ENCODE measurements around the gene TBC1D19.

Gene TBC1D19

GRCh38 chr4:26785810-26786209 lies 201.9 kb downstream of the TBC1D19 start:
- TF ChIP-seq, protein P1, sequence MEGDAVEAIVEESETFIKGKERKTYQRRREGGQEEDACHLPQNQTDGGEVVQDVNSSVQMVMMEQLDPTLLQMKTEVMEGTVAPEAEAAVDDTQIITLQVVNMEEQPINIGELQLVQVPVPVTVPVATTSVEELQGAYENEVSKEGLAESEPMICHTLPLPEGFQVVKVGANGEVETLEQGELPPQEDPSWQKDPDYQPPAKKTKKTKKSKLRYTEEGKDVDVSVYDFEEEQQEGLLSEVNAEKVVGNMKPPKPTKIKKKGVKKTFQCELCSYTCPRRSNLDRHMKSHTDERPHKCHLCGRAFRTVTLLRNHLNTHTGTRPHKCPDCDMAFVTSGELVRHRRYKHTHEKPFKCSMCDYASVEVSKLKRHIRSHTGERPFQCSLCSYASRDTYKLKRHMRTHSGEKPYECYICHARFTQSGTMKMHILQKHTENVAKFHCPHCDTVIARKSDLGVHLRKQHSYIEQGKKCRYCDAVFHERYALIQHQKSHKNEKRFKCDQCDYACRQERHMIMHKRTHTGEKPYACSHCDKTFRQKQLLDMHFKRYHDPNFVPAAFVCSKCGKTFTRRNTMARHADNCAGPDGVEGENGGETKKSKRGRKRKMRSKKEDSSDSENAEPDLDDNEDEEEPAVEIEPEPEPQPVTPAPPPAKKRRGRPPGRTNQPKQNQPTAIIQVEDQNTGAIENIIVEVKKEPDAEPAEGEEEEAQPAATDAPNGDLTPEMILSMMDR (conservative IDR thresholded peaks at IDR 0.05; ENCODE audit: low read depth, low read length): no peak
- DNase-seq (ENCODE audit: low read depth): no peak
- H3K4me3 ChIP-seq (ENCODE audit: low read length): no peak overlapping the region

DNA sequence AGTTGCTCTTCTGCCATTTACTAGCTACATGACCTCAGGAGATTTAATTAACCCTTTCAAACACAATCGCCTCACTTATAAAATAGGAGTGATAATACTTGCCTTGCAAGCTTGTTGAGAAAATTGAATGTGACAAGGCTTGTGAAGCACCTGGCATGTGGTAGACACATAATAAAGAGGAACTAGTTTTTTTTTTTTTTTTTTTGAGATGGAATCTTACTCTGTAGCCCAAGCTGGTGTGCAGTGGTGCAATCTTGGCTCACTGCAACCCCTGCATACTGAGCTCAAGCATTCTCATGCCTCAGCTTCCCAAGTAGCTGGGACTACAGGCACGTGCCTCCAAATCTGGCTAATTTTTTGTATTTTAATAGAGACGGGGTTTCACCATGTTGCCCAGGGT lies 203.0 kb downstream of the TBC1D19 start:
- H3K4me3 ChIP-seq (ENCODE audit: low read length): no peak overlapping the region
- TF ChIP-seq, protein P1 (conservative IDR thresholded peaks at IDR 0.05; ENCODE audit: low read depth, low read length): no peak
- no peak for DNase-seq (ENCODE audit: low read depth)

DNA sequence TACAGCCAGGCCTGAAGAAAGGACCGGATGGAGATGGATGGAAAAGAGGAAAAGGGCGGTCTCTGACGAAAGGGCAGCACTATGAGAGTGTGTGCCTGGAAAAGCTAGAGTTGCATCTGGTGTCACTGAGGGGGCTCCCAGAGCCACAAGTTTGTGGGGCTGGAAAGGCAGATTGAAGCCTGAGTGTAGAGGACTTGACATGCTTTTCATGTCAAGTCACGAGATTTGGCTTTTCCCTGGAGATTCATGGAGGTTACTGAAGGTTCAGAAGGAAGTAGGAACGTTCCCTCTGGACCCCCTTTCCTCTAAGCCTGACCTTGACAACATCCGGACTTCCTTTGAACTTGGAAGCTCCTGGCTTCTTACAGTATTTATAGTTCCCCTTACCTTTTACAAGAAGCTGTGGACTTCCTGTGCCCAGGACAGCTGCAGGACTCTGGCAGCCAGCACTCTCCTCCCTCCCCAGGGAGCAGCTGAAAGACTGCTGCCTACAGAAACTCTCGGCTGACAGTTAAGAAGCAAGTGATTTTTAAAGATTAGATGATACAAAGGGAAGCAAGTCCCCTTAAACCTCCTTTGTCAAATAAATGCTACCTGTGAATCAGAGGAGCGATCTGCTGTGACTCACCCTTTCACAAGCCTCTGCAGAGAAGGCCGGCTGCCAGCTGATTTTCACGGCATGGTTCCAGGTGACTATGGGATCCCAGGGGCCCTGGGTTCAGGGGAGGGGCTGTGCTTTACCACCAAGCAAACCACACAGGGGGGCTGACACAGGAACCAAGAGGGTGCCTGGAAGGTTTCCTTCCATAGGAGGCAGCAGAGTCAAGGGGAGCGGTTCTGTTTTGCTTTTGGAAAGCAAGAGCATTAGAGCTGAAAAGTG lies 203.8 kb downstream of the TBC1D19 start:
- TF ChIP-seq, protein P1 (conservative IDR thresholded peaks at IDR 0.05; ENCODE audit: low read depth, low read length): peak; percentile 63
- DNase-seq (ENCODE audit: low read depth): peak; percentile 55
- no peak overlapping the region for H3K4me3 ChIP-seq (ENCODE audit: low read length)

DNA sequence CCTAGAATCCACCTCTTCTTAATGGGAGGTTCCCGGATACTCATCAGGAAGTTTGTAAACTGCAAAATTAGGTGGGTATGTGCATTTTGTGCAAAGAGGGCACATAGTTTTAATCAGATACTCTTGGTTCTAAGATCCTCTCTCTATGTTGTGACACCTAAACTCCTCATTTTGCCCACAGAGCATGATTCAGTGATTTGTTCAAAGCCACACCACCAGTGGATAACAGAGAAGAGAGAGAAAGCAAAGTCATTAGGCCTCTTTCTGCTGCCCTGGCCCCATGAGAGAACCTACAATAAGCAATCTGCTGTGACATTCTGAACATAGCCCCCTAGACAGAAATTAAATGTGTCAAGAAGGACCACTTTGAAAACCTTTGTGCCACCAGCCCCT lies 204.5 kb downstream of the TBC1D19 start:
- TF ChIP-seq, protein P1 (conservative IDR thresholded peaks at IDR 0.05; ENCODE audit: low read depth, low read length): no peak
- no peak overlapping the region for H3K4me3 ChIP-seq (ENCODE audit: low read length)
- no peak for DNase-seq (ENCODE audit: low read depth)

GRCh38 chr4:26789208-26789607 lies 205.3 kb downstream of the TBC1D19 start:
- no peak for DNase-seq (ENCODE audit: low read depth)
- H3K4me3 ChIP-seq (ENCODE audit: low read length): no peak overlapping the region
- TF ChIP-seq, protein P1 (conservative IDR thresholded peaks at IDR 0.05; ENCODE audit: low read depth, low read length): no peak

DNA sequence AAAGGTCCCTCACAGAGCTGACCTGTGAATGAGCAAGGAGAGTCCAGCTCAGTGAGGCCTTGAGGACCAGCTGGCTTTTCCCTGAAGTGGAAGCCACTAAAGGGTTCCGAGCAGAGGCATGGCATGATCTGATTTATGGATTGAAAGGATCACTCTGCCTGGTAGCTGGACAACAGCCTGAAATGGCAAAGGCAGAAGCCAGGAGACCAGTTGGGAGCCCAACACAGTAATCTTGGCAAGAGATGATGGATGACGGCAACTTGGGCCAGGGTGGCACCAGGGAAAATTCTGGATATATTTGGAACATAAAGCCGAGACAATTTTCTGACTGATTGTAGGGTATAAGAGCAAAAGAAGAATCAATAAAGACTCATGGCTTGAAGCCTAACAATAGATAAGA lies 207.5 kb downstream of the TBC1D19 start:
- no peak for DNase-seq (ENCODE audit: low read depth)
- no peak overlapping the region for H3K4me3 ChIP-seq (ENCODE audit: low read length)
- TF ChIP-seq, protein P1 (conservative IDR thresholded peaks at IDR 0.05; ENCODE audit: low read depth, low read length): no peak

- TF ChIP-seq, protein P1 (conservative IDR thresholded peaks at IDR 0.05; ENCODE audit: low read depth, low read length): no peak
- no peak for DNase-seq (ENCODE audit: low read depth)
- no peak overlapping the region for H3K4me3 ChIP-seq (ENCODE audit: low read length)
Measured at GRCh38 chr4:26792639-26793038, 208.8 kb downstream of the TBC1D19 start.
